GM19452 (cell line): ENCODE data around the gene TAS2R4.
"Not testable (repeated sequence)": the region's sequence is repeated elsewhere in the genome, so short reads cannot be mapped to it uniquely, and the experiment has no call there.

Source experiments
- ATAC-seq: cut with Tn5 transposase; IDR thresholded peaks from one replicate; pipeline ENCODE4 v1.9.1; 2021; ENCODE audit not compliant: unreplicated experiment

TAS2R4 gene

GRCh38 chr7:141776374-141776773 lies at the start of gene TAS2R4:
TAS2R4 (plus strand) TSS chr7:141776674; CDS start chr7:141778489, 1,815 bp downstream.
- no peak for ATAC-seq

- no peak for ATAC-seq
Measured at GRCh38 chr7:141729020-141729419, 47.5 kb upstream of the TAS2R4 start.

GRCh38 chr7:141731476-141732149 lies 44.9 kb upstream of the TAS2R4 start:
- ATAC-seq: no peak

- ATAC-seq: no peak
Measured at GRCh38 chr7:141737118-141737835, 39.2 kb upstream of the TAS2R4 start.

- peak; percentile 93 for ATAC-seq
Measured at GRCh38 chr7:141737836-141738591, 38.5 kb upstream of the TAS2R4 start, which contains the start of gene SSBP1. SSBP1 (plus strand) TSS chr7:141738358; CDS start chr7:141739167, 809 bp downstream.

GRCh38 chr7:141738592-141739013 lies 37.9 kb upstream of the TAS2R4 start:
- ATAC-seq: no peak

- no peak for ATAC-seq
Measured at GRCh38 chr7:141739250-141739649, 37.2 kb upstream of the TAS2R4 start.

GRCh38 chr7:141742229-141742628 lies 34.2 kb upstream of the TAS2R4 start:
- no peak for ATAC-seq

- no peak for ATAC-seq
Measured at GRCh38 chr7:141744131-141744530, 32.3 kb upstream of the TAS2R4 start.

GRCh38 chr7:141748396-141748795 lies 28.1 kb upstream of the TAS2R4 start:
- ATAC-seq: no peak

GRCh38 chr7:141751904-141752303 lies 24.6 kb upstream of the TAS2R4 start:
- not testable (repeated sequence) for ATAC-seq

- ATAC-seq: no peak
Measured at GRCh38 chr7:141752634-141753033, 23.8 kb upstream of the TAS2R4 start.

GRCh38 chr7:141754939-141755338 lies 21.5 kb upstream of the TAS2R4 start:
- ATAC-seq: no peak

- no peak for ATAC-seq
Measured at GRCh38 chr7:141763797-141764196, 12.7 kb upstream of the TAS2R4 start, which contains the start of gene TAS2R3. TAS2R3 (plus strand) TSS chr7:141764097; CDS start chr7:141764159, 62 bp downstream.

GRCh38 chr7:141770083-141770583 lies 6.3 kb upstream of the TAS2R4 start:
- not testable (repeated sequence) for ATAC-seq

GRCh38 chr7:141785706-141786552 lies 9.5 kb downstream of the TAS2R4 start:
- ATAC-seq: peak; percentile 74

- no peak for ATAC-seq
Measured at GRCh38 chr7:141788296-141788695, 11.8 kb downstream of the TAS2R4 start.

GRCh38 chr7:141789917-141790316 lies 13.4 kb downstream of the TAS2R4 start, which contains the start of gene TAS2R5:
TAS2R5 (plus strand) TSS chr7:141790217; CDS start chr7:141790362, 145 bp downstream.
- ATAC-seq: no peak

- ATAC-seq: no peak
Measured at GRCh38 chr7:141792526-141792925, 16.1 kb downstream of the TAS2R4 start.

- ATAC-seq: no peak
Measured at GRCh38 chr7:141820067-141820466, 43.6 kb downstream of the TAS2R4 start.
